NOMO-1 (cell line): ENCODE data around the gene ATP6AP1.

Source experiments
- DNase-seq, 2 experiments: peaks; one replicate each; lab custom pipeline; 2025; ENCODE audit not compliant: unreplicated experiment in 2 of 2; lab: John Stamatoyannopoulos, UW

Gene ATP6AP1

GRCh38 chrX:154443992-154444754, 15.7 kb downstream of the ATP6AP1 start, which contains the start of gene FAM50A:
Gene FAM50A (plus strand): TSS chrX:154444141. CDS start chrX:154444236, 95 bp downstream.
- DNase-seq: peak; percentile 26 to 30

- DNase-seq: no peak
Measured at GRCh38 chrX:154444755-154445246, 16.3 kb downstream of the ATP6AP1 start.

DNA sequence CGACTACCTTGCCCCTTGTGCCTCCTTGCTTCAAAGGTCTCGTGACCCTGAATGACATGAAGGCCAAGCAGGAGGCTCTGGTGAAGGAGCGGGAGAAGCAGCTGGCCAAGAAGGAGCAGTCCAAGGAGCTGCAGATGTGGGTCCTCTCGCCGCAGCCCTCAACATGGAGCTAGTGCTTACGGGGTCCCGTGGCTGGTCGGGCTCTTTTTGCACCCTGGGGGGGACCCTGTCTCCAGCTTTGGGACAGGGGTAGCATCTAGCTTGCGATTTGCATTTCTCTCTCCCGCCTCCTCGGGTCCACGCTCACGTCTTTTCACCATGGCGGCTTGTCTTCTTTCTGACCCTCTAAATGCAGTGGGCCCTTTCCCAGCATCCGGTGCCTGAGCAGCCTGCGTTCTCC, 17.3 kb downstream of the ATP6AP1 start:
- no peak for DNase-seq

- no peak for DNase-seq
Measured at GRCh38 chrX:154446430-154446829, 18.0 kb downstream of the ATP6AP1 start.

- no peak for DNase-seq
Measured at GRCh38 chrX:154448484-154448883, 20.0 kb downstream of the ATP6AP1 start.

DNA sequence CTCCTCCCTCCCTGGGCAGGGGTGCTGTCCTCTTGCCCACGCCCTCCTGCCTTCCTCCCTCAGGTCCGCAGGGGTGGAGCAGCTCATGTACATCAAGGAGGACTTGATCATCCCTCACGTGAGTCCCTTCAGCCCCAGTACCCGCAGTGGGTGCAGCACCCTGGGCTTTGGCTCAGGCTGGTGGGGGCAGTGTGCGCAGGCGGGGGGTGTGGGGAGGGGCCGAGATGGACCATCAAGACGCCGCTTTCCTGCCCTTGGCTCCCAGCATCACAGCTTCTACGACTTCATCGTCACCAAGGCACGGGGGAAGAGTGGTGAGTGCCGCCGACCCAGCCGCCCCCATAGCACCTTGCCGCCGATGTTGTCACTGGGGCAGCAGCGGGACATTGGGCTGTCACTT, 21.1 kb downstream of the ATP6AP1 start:
- DNase-seq: no peak

GRCh38 chrX:154450312-154450711, 21.8 kb downstream of the ATP6AP1 start:
- no peak for DNase-seq

DNA sequence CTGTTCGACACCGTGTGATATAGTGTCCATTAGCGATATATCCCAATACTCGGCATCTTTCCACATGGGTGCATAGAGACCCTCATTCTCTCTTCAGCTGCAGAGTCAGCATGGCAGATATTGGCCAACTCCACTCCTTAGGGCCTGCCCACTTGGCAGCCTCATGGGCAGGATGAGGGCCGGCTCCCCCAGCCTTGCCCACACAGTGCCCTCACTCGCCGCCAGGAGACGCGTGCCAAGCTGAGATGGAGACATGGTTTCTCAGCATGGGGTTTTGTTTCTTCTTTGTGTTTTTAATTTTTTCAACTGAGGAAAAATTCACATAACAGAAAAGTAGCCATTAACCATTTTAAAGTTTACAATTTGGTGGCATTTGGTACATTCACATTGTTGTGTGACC, 24.3 kb downstream of the ATP6AP1 start:
- DNase-seq: no peak

- no peak for DNase-seq
Measured at GRCh38 chrX:154457491-154458115, 29.1 kb downstream of the ATP6AP1 start.

DNA sequence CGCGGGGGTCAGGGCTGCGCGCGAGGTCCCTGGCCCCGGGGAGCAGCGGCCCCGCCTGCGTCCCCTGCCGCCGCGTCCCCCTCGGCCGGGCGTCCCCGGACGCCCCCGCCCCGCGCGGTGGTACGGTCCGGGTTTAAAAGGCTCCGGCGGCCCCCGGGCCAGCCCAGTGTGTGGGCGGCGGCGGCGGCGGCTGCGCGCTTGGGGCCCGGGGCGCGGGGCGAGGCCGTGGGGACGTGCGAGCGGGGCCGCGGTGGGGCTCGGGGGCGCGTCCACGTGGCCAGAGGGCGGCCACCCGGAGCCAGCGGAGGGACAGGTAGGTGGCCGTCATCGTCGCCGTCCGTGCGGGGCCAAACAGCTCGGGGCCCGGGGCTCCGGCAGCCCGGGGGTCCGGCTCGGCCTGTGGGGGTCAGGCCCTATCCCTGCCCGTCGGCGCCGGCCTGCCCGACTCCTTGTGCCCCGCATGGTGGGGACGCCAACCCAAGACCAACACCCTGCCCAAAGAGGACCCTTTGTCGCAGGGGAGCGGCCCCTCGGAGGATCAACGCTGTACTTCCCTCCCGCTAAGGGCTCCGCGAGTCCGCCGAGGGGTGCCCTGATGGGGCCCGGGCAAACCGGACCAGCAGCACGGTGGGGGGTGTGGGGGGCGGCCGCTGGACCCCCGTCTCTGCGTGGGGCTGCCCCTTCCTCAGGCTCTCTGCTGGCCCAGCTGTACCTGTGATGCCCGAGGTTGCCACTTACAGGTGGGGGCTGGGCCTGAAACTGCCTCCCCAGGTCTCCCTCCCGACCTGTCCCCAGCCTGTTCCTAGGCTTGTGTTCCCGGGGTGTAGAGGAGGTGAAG, 29.9 kb downstream of the ATP6AP1 start, which contains the start of gene PLXNA3:
Gene PLXNA3, plus strand, starts transcription at position 166 of the 838 bp plus-strand sequence. CDS start 1,903 bp downstream, outside the sequence.
- no peak for DNase-seq

GRCh38 chrX:154458954-154459778, 30.7 kb downstream of the ATP6AP1 start:
- peak in 1 of 2 experiments; percentile 6 for DNase-seq

DNA sequence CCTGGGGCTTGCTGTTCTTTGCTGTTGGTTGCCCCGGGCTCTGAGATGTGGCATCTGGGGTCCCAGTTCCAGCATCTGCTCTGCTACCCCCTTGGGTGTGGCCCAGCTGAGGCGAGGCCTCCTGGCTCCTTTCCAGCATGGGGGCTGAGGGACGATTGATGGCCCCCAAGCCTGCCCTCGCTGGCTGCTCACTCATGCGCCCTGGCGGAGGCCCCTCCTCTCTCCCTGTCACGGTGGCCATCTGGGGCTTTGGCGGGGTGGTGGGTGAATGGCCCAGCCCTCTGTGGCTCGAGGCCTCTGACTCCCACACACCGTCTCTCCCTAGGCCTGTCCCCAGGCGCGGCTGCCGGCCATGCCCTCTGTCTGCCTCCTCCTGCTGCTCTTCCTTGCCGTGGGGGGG, 31.4 kb downstream of the ATP6AP1 start:
- no peak for DNase-seq

GRCh38 chrX:154460326-154460725, 31.8 kb downstream of the ATP6AP1 start:
- DNase-seq: no peak

GRCh38 chrX:154462396-154462795, 33.9 kb downstream of the ATP6AP1 start:
- no peak for DNase-seq

- DNase-seq: no peak
Measured at GRCh38 chrX:154463611-154464220, 35.2 kb downstream of the ATP6AP1 start.

GRCh38 chrX:154464806-154465365, 36.4 kb downstream of the ATP6AP1 start:
- no peak for DNase-seq

- DNase-seq: no peak
Measured at GRCh38 chrX:154465601-154466000, 37.1 kb downstream of the ATP6AP1 start.

DNA sequence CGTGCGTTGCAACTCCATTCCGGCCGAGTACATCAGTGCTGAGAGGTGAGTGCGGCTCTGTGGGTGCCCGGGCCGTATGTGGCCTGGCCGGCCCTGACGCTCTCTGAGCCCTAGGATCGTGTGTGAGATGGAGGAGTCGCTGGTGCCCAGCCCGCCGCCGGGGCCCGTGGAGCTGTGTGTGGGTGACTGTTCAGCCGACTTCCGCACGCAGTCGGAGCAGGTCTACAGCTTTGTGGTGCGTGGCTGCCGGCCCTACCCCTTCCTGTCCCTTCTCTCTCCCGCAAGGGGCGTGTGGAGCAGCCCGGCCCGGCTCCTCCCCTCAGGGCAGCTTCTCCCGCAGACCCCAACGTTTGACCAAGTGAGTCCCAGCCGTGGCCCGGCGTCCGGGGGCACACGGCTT, 37.6 kb downstream of the ATP6AP1 start:
- DNase-seq: no peak

- no peak for DNase-seq
Measured at GRCh38 chrX:154466907-154467306, 38.4 kb downstream of the ATP6AP1 start.
